Measurements from ENCODE around the gene STXBP6.

GRCh38 chr14:24888532-24888931 lies 161.4 kb downstream of the STXBP6 start:
- TF ChIP-seq, protein P1, sequence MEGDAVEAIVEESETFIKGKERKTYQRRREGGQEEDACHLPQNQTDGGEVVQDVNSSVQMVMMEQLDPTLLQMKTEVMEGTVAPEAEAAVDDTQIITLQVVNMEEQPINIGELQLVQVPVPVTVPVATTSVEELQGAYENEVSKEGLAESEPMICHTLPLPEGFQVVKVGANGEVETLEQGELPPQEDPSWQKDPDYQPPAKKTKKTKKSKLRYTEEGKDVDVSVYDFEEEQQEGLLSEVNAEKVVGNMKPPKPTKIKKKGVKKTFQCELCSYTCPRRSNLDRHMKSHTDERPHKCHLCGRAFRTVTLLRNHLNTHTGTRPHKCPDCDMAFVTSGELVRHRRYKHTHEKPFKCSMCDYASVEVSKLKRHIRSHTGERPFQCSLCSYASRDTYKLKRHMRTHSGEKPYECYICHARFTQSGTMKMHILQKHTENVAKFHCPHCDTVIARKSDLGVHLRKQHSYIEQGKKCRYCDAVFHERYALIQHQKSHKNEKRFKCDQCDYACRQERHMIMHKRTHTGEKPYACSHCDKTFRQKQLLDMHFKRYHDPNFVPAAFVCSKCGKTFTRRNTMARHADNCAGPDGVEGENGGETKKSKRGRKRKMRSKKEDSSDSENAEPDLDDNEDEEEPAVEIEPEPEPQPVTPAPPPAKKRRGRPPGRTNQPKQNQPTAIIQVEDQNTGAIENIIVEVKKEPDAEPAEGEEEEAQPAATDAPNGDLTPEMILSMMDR (conservative IDR thresholded peaks at IDR 0.05), result no peak
- no peak for TF ChIP-seq EZH2 (IDR thresholded peaks at IDR 0.05; ENCODE audit: low read depth)

Measured in PC-9 (cell line).